Erythroblast (primary cell): Measurements from ENCODE around the gene GCSH.

Experiments used
- GATA1 ChIP-seq: IDR thresholded peaks from 2 replicates; pipeline ENCODE4 v1.6.1; 2011; ENCODE audit warnings: low read depth, mild to moderate bottlenecking, control low read depth, low read length, moderate library complexity
- POLR2A ChIP-seq: IDR thresholded peaks from 2 replicates; pipeline ENCODE4 v1.6.1; 2011; ENCODE audit warnings: mild to moderate bottlenecking, low read length

DNA sequence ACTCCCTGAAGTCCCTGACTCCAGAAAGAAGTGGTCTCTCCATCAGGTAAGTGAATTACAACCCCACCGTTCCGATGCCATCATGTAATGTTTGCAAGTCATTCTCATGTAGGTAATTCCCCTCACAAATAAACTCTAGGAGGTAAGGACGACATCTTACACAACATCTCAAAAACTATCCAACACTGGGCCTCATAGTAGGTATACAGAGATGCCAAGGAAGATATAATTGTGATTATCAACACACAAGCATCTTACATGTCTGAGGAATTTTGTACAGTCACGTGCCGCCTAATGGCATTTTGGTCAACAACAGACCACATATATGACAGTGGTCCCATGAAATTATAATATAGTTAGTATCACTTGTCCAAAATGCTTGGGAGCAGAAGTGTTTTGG is 7.4 kb downstream of the GCSH start:
- TF ChIP-seq POLR2A (no peak), GATA1 (no peak)
